CD14-positive monocyte (primary cell): ENCODE results near the gene LTF. TPM values are rescaled to one million over a fixed set of nuclear protein-coding genes. Genes with fewer than 3 reads are reported as not detected.

Source experiments
- DNase-seq, 3 donors: peaks; one replicate each; pipeline ENCODE4 v3.0.0-alpha.2; 2011 to 2022
- H2AFZ ChIP-seq: 2 replicates; pipeline ENCODE4 v1.6.0; 2012; ENCODE audit warnings: mild to moderate bottlenecking, low read depth, low read length, inconsistent platforms; ENCODE audit not compliant: insufficient read depth, poor library complexity, severe bottlenecking
- H3K27ac ChIP-seq, 2 donors: 1 replicate in 1 of 2; 2 replicates in 1 of 2; pipeline ENCODE4 v1.5.1; 2012 to 2013; ENCODE audit warnings: low read length in 2 of 2, control low read depth in 1 of 2, inconsistent platforms in 1 of 2, low read depth in 1 of 2, mild to moderate bottlenecking in 1 of 2
- H3K27me3 ChIP-seq, 2 donors: one replicate each; pipeline versions ENCODE4 v1.6.0 to v1.6.1; 2011 to 2013; ENCODE audit warnings: low read length in 2 of 2; ENCODE audit not compliant: control insufficient read depth in 2 of 2, insufficient read depth in 2 of 2
- H3K36me3 ChIP-seq, 2 donors: replicated peaks in 1 of 2; 1 replicate in 1 of 2; 2 replicates in 1 of 2; pipeline versions ENCODE4 v1.5.1 to v1.6.1; 2012 to 2013; ENCODE audit warnings: low read length in 2 of 2, control low read depth in 1 of 2, inconsistent platforms in 1 of 2, mild to moderate bottlenecking in 1 of 2; ENCODE audit not compliant: insufficient read depth in 2 of 2, control insufficient read depth in 1 of 2
- H3K4me1 ChIP-seq, 2 donors: 1 replicate in 1 of 2; 2 replicates in 1 of 2; pipeline versions ENCODE4 v1.5.1 to v1.6.1; 2012 to 2013; ENCODE audit warnings: low read length in 2 of 2, control low read depth in 1 of 2, inconsistent platforms in 1 of 2, mild to moderate bottlenecking in 1 of 2, moderate library complexity in 1 of 2; ENCODE audit not compliant: insufficient read depth in 2 of 2, control insufficient read depth in 1 of 2
- H3K4me2 ChIP-seq: replicated peaks from 2 replicates; pipeline ENCODE3; 2012; ENCODE audit warnings: low read length, moderate library complexity, mild to moderate bottlenecking; ENCODE audit not compliant: poor library complexity, severe bottlenecking; ENCODE audit errors: extremely low read depth
- H3K4me3 ChIP-seq, 3 experiments: fragments of 200-600 bp in 1 of 3; sonication (generic) in 1 of 3; replicated peaks in 1 of 3; 1 replicate in 2 of 3; 2 replicates in 1 of 3; pipeline ENCODE4 v1.5.1; 2011 to 2013; ENCODE audit warnings: low read length in 3 of 3, mild to moderate bottlenecking in 3 of 3, control low read depth in 2 of 3, low read depth in 2 of 3, inconsistent platforms in 1 of 3, moderate library complexity in 1 of 3
- H3K79me2 ChIP-seq: 2 replicates; pipeline ENCODE4 v1.6.0; 2012; ENCODE audit warnings: mild to moderate bottlenecking, control low read depth, inconsistent platforms, low read length, moderate library complexity; ENCODE audit not compliant: insufficient read depth
- H3K9ac ChIP-seq: 2 replicates; pipeline ENCODE4 v1.6.0; 2017; ENCODE audit warnings: low read length, mild to moderate bottlenecking; ENCODE audit not compliant: insufficient read depth, poor library complexity, severe bottlenecking
- H3K9me3 ChIP-seq, 2 donors: replicated peaks in 1 of 2; 1 replicate in 1 of 2; 2 replicates in 1 of 2; pipeline versions ENCODE4 v1.5.1 to v1.6.1; 2012 to 2013; ENCODE audit warnings: low read length in 2 of 2, control low read depth in 1 of 2; ENCODE audit not compliant: control insufficient read depth in 1 of 2, insufficient read depth in 1 of 2
- H4K20me1 ChIP-seq: 2 replicates; pipeline ENCODE4 v1.6.0; 2012; ENCODE audit warnings: mild to moderate bottlenecking, low read length, control low read depth, moderate library complexity; ENCODE audit not compliant: insufficient read depth
- H3K27ac Mint-ChIP-seq, 7 donors: one replicate each; pipeline ENCODE4 v1.8.0; 2020; ENCODE audit warnings: mild to moderate bottlenecking in 7 of 7, mixed read lengths in 7 of 7, moderate library complexity in 6 of 7, inconsistent platforms in 2 of 7
- H3K27me3 Mint-ChIP-seq, 3 donors: one replicate each; pipeline ENCODE4 v1.8.0; 2021 to 2022; ENCODE audit warnings: low read depth in 3 of 3, mild to moderate bottlenecking in 3 of 3, mixed read lengths in 3 of 3, moderate library complexity in 3 of 3, inconsistent platforms in 1 of 3
- H3K36me3 Mint-ChIP-seq, 2 donors: one replicate each; pipeline ENCODE4 v1.8.0; 2020; ENCODE audit warnings: mixed read lengths in 2 of 2, inconsistent platforms in 1 of 2, mild to moderate bottlenecking in 1 of 2
- H3K4me1 Mint-ChIP-seq: one replicate; pipeline ENCODE4 v1.8.0; 2020; ENCODE audit warnings: mild to moderate bottlenecking, mixed read lengths
- H3K4me3 Mint-ChIP-seq, 2 donors: one replicate each; pipeline ENCODE4 v1.8.0; 2020; ENCODE audit warnings: mild to moderate bottlenecking in 2 of 2, mixed read lengths in 2 of 2, moderate library complexity in 1 of 2
- H3K9me3 Mint-ChIP-seq, 7 donors: one replicate each; pipeline ENCODE4 v1.8.0; 2020 to 2022; ENCODE audit warnings: mixed read lengths in 7 of 7, mild to moderate bottlenecking in 6 of 7, moderate library complexity in 6 of 7, inconsistent platforms in 2 of 7
- CTCF ChIP-seq: fragments of 200-600 bp; IDR thresholded peaks from one replicate; pipeline ENCODE4 v1.8.0; 2022; ENCODE audit warnings: antibody characterized with exemption, mild to moderate bottlenecking
- WGBS: methylation state at CpG from one replicate; pipeline ENCODE4 v1.1.5; 2013; ENCODE audit warnings: missing lambda C conversion rate; ENCODE audit not compliant: insufficient coverage; 5-methylcytosine and 5-hydroxymethylcytosine counted together
- intact Hi-C, 2 donors: fragments of 100-400 bp; cut with micrococcal nuclease; formaldehyde crosslinking; loops; one replicate each; pipeline versions ENCODE4 v1.15.0 to v1.15.1; 2023
- polyA plus RNA-seq, 3 donors: library from polyadenylated mRNA; depleted of rRNA in 1 of 3; unstranded in 2 of 3; stranded (reverse) in 1 of 3; fragments of 300-500 nt in 2 of 3; fragments of >200 nt in 1 of 3; fragmentation: Illumina TruSeq in 2 of 3; gene quantifications; 1 replicate in 2 of 3; 2 replicates in 1 of 3; pipeline ENCODE4 v1.2.3, GENCODE V29; 2012 to 2021

LTF gene
- polyA plus RNA-seq, 3 donors, result not detected

DNA sequence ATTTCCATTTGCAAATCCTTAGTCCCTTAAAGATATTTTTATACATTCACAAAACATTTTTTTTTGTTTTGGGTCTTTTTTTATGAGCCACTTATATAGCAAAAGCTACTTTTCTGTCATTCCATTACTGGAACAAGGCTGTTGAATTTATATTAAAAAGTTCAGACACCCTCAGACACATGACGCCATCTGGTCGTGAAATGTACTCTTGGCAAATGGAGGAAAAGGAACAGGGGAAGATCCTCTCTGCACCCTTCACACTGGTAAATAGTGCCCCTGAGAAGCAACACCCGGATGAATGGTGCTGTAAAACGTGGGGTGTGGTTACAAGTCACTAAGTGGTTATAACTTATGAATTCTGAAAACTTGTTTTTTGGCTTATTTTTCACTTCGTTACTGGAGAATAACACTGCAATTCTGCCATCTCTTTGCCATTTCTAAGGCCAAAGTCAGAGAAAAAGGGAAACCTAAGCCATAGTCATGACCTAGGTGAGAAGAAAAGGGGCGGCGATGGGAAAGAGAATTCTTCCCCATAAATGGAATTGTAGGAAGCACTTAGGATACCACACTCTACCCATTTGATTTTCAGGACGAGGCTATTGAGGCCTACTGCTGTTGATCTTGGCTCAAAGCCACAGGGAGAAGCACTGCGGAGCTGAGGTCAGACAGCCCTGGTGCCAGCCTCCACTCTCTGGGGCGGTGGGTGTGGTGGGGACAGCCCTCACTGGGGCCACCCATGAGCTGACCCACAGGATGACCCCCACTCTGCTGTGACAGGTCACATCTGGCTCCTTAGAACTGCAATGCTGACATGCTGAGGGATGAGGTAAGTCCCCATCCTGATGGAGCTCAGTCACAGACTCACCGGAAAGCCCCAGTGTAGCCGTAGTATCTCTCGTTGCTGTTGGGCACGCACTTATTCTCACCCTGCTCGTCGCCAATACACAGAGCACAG lies 21.9 kb downstream of the LTF start:
- WGBS, result 100% methylated on average over 8 of the region's 16 CpGs
- H3K27ac ChIP-seq, result no peak overlapping the region
- no peak overlapping the region for H3K4me2 ChIP-seq
- H3K4me3 ChIP-seq, result no peak overlapping the region
- DNase-seq, result peak; percentile 40 to 69 (median 60)
- H3K36me3 ChIP-seq, result no peaks in the 10 kb centered on the region
- H3K79me2 ChIP-seq, result no peaks in the 10 kb centered on the region
- H2AFZ ChIP-seq, result no peak overlapping the region
- no peaks in the 10 kb centered on the region for H3K9me3 Mint-ChIP-seq
- peak; percentile 88 for TF ChIP-seq CTCF
- H3K27me3 ChIP-seq, result no peaks in the 10 kb centered on the region
- no peaks in the 10 kb centered on the region for H3K36me3 Mint-ChIP-seq
- H3K4me3 Mint-ChIP-seq, result no peak overlapping the region
- H3K4me1 Mint-ChIP-seq, result peaks cover 25% of the 10 kb centered on the region
- H3K27ac Mint-ChIP-seq, result no peak overlapping the region
- no peaks in the 10 kb centered on the region for H3K9me3 ChIP-seq
- intact Hi-C loops, result loop anchor here in 1 of 2 donors (5.0 to 10.0 kb wide), 3 partner anchors 61 to 508 kb away; no protein-coding TSS in a partner anchor
- H3K9ac ChIP-seq, result no peak overlapping the region
- H3K4me1 ChIP-seq, result peaks cover 9 to 10% of the 10 kb centered on the region in 2 donors
- H4K20me1 ChIP-seq, result no peaks in the 10 kb centered on the region
- peaks cover 0 to 2% (median under 1%) of the 10 kb centered on the region in 3 donors for H3K27me3 Mint-ChIP-seq

DNA sequence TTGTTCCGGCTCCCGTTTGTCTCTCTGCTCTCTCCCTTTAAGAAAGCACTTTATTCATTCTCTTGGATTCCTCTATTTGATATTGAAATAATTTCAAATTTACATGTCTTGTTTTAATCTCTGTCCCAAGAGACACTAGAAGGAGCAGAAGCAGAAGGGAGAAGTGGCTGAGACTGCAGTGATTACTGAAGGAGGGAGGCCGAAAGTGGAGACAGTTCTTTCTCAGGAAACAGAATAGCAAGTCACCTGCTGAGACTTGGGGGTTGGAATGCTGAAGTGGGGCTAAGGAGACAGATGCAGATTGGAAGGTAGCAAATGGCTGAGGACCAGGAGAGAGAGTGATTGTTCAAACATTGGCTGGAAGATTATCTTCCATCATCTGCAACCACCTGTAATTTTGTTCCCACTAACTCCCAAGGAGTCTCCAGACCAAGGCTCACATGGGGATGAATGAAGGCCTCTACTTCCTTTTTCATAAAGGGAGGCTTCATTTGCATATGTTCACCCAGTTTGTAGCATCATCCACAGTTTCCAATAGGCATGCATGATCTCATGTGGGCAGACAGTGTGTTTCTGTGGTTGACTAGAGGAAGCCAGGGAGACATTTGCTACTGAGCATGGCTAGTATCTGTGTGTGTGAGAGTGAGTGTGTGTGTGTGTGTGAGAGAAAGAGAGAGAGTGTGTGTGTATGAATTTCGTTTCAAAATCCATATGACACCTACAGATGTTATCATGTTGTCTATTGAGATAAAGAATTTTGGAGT lies 24.0 kb downstream of the LTF start:
- intact Hi-C loops, result loop anchor here in 1 of 2 donors (5.0 to 10.0 kb wide), 3 partner anchors 58 to 506 kb away; no protein-coding TSS in a partner anchor

More for the DNA sequence above, 24.0 kb downstream of the LTF start:
- H3K27ac ChIP-seq, result no peak overlapping the region
- no peak for TF ChIP-seq CTCF
- H3K4me3 ChIP-seq, result no peak overlapping the region
- peaks cover 0 to 2% (median 0%) of the 10 kb centered on the region in 3 donors for H3K27me3 Mint-ChIP-seq
- peaks cover 12% of the 10 kb centered on the region for H3K4me1 Mint-ChIP-seq
- peak overlapping the region in 1 of 7 donors; percentile 22 for H3K27ac Mint-ChIP-seq
- 22% methylated on average over 1 of the region's 4 CpGs for WGBS
- no peak overlapping the region for H3K4me3 Mint-ChIP-seq
- no peaks in the 10 kb centered on the region for H3K27me3 ChIP-seq
- no peaks in the 10 kb centered on the region for H3K4me1 ChIP-seq
- H3K9ac ChIP-seq, result no peak overlapping the region
- DNase-seq, result peak; percentile 32 to 68 (median 48)
- H3K4me2 ChIP-seq, result no peak overlapping the region
- H4K20me1 ChIP-seq, result no peaks in the 10 kb centered on the region
- no peaks in the 10 kb centered on the region for H3K9me3 Mint-ChIP-seq
- H3K79me2 ChIP-seq, result no peaks in the 10 kb centered on the region
- H3K9me3 ChIP-seq, result no peaks in the 10 kb centered on the region
- no peaks in the 10 kb centered on the region for H3K36me3 Mint-ChIP-seq
- H2AFZ ChIP-seq, result no peak overlapping the region
- no peaks in the 10 kb centered on the region for H3K36me3 ChIP-seq
